Activated T-helper 1 cell treated with anti-CD3 and anti-CD28 coated beads, Interleukin-12 subunit alpha, Interleukin-12 subunit beta, Interleukin-2, Interleukin-4 antibody, amounts not matched to agents 30 ng/mL and 10 ng/mL and 1 ng/mL, durations not matched to agents 14 hours and 24 hours and 36 hours (primary cell): ENCODE measurements around the gene RABGGTA. TPM values are rescaled to one million over a fixed set of nuclear protein-coding genes. Genes with fewer than 3 reads are reported as not detected.

Experiments used
- DNase-seq: peaks from one replicate; pipeline ENCODE4 v3.0.0; 2021; ENCODE audit warnings: low spot score
- H3K27ac Mint-ChIP-seq: one replicate; pipeline ENCODE4 v1.8.0; 2021; ENCODE audit warnings: mild to moderate bottlenecking, mixed read lengths
- H3K27me3 Mint-ChIP-seq: one replicate; pipeline ENCODE4 v1.8.0; 2022; ENCODE audit warnings: mild to moderate bottlenecking, moderate library complexity, mixed read lengths; ENCODE audit not compliant: insufficient read depth
- H3K36me3 Mint-ChIP-seq: one replicate; pipeline ENCODE4 v1.8.0; 2021; ENCODE audit warnings: low read depth, mixed read lengths
- H3K4me1 Mint-ChIP-seq: one replicate; pipeline ENCODE4 v1.8.0; 2021; ENCODE audit warnings: low read depth, mixed read lengths
- H3K4me3 Mint-ChIP-seq: one replicate; pipeline ENCODE4 v1.8.0; 2021; ENCODE audit warnings: mild to moderate bottlenecking, moderate library complexity, mixed read lengths
- H3K9me3 Mint-ChIP-seq: one replicate; pipeline ENCODE4 v1.8.0; 2021; ENCODE audit warnings: mixed read lengths
- intact Hi-C: fragments of 100-400 bp; cut with micrococcal nuclease; formaldehyde crosslinking; loops from one replicate; pipeline ENCODE4 v1.15.1; 2024
- total RNA-seq: library from RNA; stranded (reverse); gene quantifications from 2 replicates; pipeline ENCODE4 v1.2.3, GENCODE V29; 2022

The RABGGTA gene
- total RNA-seq, 1 donor from 2014 or later = 52.2 TPM

DNA sequence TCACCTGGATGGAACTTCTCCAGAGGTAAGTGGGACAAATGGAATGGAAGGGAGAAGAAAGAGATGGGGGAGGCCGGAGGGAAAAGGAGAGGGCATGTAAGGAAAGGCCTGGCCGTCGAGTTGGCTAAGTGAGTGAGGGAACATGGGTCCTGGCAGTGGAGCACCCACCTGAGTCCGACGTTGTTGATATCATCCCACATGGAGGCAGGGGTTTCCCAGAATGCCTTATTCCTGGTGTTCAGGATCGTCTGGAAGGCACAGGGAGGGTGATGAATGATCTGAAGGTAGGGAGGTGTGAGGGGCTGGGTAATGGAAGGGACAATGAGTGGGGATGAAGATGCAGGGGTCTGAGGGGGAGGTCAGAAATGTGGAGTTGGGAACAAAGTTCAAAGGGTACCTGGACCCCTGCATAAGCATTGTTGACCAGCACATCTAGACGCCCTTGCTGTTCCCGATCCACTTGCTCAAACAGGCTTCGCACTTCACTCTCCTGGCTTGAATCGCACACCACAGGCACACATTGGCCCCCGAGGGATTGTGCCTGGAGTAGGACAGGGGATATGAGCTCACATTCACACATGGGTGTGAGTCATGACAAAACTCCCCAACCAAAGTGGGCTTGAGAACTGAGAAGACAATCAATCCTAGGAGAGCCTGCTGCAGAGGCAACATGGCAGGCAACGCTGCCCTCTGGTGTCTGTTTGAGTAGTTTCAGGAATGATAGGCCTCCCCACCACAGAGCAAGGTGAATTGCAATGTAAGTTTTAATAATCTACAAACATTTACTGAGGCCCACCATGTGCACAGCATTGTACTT is 25.2 kb upstream of the RABGGTA start:
- peaks cover 34% of the 10 kb centered on the region for H3K36me3 Mint-ChIP-seq
- H3K27me3 Mint-ChIP-seq = peaks cover 3% of the 10 kb centered on the region
- H3K4me1 Mint-ChIP-seq = peaks cover 44% of the 10 kb centered on the region
- H3K27ac Mint-ChIP-seq = peak overlapping the region; percentile 83
- DNase-seq = peak; percentile 66
- no peaks in the 10 kb centered on the region for H3K9me3 Mint-ChIP-seq
- intact Hi-C loops = loop anchor here (1.0 kb wide), 6 partner anchors 7 to 282 kb away; partner anchors contain the start of genes GMPR2, MDP1 and NEDD8
- no peak overlapping the region for H3K4me3 Mint-ChIP-seq

DNA sequence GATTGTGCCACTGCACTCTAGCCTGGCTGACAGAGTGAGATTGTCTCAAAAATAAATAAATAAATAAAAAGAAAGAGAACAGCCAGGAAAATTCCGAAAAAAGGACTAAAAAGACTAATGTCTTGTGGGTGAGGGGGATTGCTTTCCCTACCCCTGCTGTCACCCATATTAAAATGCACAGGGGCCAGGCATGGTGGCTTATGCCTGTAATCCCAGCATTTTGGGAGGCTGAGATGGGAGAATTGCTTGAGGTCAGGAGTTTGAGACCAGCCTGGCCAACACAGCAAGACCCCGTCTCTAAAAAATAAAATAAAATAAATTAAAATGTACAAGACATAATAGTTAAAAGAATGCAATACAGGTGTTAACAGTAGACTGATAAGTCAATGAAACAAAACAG is 22.1 kb upstream of the RABGGTA start:
- Mint-ChIP-seq H3K4me3 (no peak overlapping the region), H3K9me3 (no peaks in the 10 kb centered on the region), H3K4me1 (peaks cover 40% of the 10 kb centered on the region), H3K27me3 (peaks cover 5% of the 10 kb centered on the region), H3K27ac (no peak overlapping the region), H3K36me3 (peaks cover 41% of the 10 kb centered on the region)
- intact Hi-C loops = no loop called here
- DNase-seq = no peak

DNA sequence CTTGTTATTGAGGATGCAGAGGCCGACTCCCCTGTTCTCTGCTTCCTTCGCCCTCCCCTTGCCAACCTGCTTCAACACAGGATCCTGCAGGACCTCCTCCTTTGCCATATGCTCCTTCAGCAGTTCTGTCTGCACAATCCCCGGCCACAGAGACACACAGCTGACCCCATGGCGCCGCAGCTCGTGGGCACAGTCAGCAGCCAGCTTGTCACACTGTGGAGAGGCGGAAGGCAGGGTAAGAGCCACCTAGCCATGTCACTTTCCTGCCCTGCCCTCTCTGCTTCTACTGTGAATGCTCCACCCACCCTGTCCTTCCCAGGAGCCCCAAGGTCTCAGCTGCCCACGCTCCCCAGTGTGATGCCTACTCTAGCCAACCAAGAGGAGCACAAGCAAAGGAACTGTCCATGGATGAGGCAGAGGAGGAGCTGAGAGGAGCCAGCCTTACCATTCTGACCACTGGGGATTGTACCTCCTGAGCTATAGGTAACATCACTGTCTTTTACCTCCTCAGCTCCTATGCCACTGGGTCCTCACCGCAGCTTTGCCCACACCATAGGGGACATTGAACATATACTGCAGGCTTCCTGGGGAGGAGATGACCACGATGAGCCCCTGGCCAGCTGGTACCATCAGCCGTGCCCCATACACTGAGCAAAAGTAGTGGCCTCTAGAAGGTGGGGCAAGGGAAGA is 20.9 kb upstream of the RABGGTA start:
- Mint-ChIP-seq H3K4me1 (peaks cover 41% of the 10 kb centered on the region), H3K27me3 (peaks cover 8% of the 10 kb centered on the region), H3K27ac (no peak overlapping the region), H3K9me3 (no peaks in the 10 kb centered on the region), H3K36me3 (peaks cover 41% of the 10 kb centered on the region), H3K4me3 (no peak overlapping the region)
- intact Hi-C loops = no loop called here
- no peak for DNase-seq

DNA sequence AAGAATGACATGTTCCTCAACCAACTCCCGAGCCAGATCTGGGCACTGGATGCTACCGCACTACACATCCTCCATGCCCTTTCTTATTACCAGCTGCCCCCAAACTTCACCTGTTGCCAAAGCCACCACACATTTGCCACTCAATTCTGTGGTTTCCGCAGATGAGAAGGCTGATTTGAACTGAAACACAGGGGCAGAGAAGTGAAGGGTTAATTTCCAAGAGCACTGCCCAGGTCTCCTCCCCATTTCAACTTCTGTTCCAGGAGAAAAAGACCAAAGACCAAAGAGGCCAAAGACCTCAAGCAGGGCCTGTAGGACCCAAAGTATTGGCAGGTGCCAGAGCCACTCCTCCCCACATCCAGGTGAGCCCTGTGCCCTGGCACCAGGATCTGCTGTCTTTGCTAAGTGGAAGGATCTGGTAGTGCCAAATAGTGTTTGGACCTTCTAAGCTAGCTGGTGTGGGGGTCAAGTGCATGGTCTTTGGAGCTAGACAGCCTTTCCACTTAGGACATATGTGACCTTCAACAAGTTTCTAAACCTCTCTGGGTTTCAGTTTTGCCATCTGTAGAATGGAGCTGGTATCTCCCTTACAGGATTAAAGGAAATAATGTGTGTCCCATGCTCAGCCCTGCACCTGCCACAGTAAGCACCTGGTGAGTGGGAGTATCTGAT is 20.2 kb upstream of the RABGGTA start:
- Mint-ChIP-seq H3K36me3 (peaks cover 39% of the 10 kb centered on the region), H3K27ac (no peak overlapping the region), H3K27me3 (peaks cover 10% of the 10 kb centered on the region), H3K9me3 (no peaks in the 10 kb centered on the region), H3K4me3 (no peak overlapping the region), H3K4me1 (peaks cover 34% of the 10 kb centered on the region)
- intact Hi-C loops = no loop called here
- no peak for DNase-seq

- Mint-ChIP-seq H3K27me3 (peaks cover 13% of the 10 kb centered on the region), H3K36me3 (peaks cover 32% of the 10 kb centered on the region), H3K27ac (no peak overlapping the region), H3K4me1 (peaks cover 26% of the 10 kb centered on the region), H3K4me3 (no peak overlapping the region), H3K9me3 (no peaks in the 10 kb centered on the region)
- intact Hi-C loops = no loop called here
- DNase-seq = no peak
These were observed 19.3 kb upstream of the RABGGTA start for GRCh38 chr14:24290746-24291145.

DNA sequence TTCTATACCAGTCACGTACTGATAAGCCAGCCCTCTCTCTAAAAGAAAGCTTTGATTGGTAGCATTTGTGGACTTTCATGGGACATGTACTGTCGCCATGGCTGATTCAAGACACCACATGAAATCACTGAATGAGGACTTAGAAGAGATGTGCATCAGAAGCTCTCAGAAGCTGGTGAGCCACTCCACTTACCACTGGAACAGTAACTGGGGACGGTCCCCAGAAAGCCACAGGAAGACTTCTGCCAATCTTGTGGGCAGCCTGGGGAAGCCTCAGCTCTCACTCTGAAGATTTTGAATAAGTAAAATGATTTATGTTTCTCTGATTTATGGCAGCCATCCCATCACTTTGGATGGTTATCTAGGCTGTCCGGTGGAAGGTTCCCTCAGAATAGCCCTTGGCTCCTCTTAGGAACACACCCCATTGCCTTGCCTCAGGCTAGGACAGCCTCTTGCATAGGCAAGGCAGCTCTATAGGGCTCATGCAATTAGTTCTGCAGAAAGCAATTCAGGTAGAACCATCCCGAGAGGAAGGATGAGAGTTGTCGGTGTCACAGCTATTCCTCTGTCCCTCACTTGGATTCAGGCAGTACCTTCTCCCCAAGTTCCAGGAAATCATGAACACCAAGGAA is 18.4 kb upstream of the RABGGTA start:
- intact Hi-C loops = loop anchor here (1.0 to 2.0 kb wide), 4 partner anchors 8 to 47 kb away; partner anchors contain the start of gene TINF2
- Mint-ChIP-seq H3K27me3 (peaks cover 14% of the 10 kb centered on the region), H3K9me3 (no peaks in the 10 kb centered on the region), H3K4me1 (peaks cover 25% of the 10 kb centered on the region), H3K4me3 (no peak overlapping the region), H3K27ac (no peak overlapping the region), H3K36me3 (peaks cover 26% of the 10 kb centered on the region)
- DNase-seq = peak; percentile 44

DNA sequence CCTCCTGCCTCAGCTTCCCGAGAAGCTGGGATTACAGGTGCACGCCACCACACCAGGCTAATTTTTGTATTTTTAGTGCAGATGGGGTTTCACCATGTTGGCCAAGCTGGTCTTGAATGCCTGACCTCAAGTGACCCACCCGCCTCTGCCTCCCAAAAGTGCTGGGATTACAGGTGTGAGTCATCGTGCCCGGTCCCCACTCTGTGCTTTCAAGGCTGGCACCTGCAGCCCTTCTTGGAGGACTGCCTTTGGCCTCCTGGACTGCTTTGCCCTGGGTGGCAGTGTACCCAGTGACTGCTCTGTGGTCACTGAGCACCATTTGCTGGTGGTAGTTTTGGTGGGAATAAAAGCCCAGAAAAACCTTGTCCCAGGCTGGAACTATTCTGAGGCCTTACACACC is 15.6 kb upstream of the RABGGTA start:
- intact Hi-C loops = no loop called here
- Mint-ChIP-seq H3K9me3 (no peaks in the 10 kb centered on the region), H3K4me3 (no peak overlapping the region), H3K36me3 (peaks cover 13% of the 10 kb centered on the region), H3K27me3 (peaks cover 16% of the 10 kb centered on the region), H3K4me1 (peaks cover 25% of the 10 kb centered on the region), H3K27ac (no peak overlapping the region)
- no peak for DNase-seq

DNA sequence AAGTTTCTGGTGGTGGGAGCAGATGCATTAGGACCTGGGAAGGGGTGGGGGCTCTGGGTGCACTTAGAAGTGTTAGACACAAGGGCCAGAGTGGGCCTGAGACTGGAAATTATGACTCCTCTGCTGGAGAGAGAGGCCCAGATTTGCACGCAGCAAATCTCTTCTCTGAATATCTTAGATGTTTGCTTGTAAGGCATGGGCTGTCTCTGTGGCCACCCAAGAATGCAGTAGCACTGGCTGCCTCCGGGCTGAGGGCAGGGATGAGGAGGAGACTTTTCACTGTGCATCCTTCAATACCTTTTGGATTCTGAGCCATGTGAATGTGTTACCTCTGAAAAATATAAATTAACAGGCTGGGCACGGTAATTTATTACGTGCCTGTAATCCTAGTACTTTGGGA is 14.0 kb upstream of the RABGGTA start:
- Mint-ChIP-seq H3K4me3 (no peak overlapping the region), H3K4me1 (peaks cover 21% of the 10 kb centered on the region), H3K9me3 (no peaks in the 10 kb centered on the region), H3K27me3 (peaks cover 14% of the 10 kb centered on the region), H3K27ac (no peak overlapping the region), H3K36me3 (peaks cover 2% of the 10 kb centered on the region)
- intact Hi-C loops = no loop called here
- no peak for DNase-seq

DNA sequence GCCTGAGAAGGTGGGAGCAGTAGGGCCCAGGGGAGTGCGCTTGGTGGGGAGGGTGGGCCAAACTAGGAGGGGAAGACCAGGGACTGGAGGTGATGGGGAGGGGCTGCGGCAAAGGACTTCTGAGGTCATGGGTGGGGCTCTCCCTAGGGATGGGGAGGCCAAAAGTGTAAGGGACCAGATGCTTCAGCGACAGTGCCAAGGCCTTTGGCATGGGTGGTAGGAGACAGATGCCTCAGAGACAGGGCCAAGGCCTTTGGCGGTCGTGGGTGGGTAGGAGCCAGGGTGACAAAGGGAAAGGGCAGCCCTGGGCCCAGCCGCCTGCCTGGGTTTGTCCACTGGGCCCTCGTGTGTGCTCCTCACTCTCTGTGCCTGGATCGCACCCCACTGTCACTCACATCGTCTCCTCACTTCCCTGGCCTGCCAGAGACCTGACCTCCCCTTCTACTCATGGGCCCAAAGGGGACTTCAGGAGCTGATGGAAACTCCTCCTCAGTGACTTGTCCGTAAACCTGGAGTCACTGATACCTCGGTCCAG is 13.2 kb upstream of the RABGGTA start:
- peaks cover 21% of the 10 kb centered on the region for H3K4me1 Mint-ChIP-seq
- H3K27me3 Mint-ChIP-seq = peaks cover 14% of the 10 kb centered on the region
- no peak overlapping the region for H3K27ac Mint-ChIP-seq
- no peak overlapping the region for H3K4me3 Mint-ChIP-seq
- no peaks in the 10 kb centered on the region for H3K36me3 Mint-ChIP-seq
- DNase-seq = no peak
- intact Hi-C loops = no loop called here
- H3K9me3 Mint-ChIP-seq = no peaks in the 10 kb centered on the region

DNA sequence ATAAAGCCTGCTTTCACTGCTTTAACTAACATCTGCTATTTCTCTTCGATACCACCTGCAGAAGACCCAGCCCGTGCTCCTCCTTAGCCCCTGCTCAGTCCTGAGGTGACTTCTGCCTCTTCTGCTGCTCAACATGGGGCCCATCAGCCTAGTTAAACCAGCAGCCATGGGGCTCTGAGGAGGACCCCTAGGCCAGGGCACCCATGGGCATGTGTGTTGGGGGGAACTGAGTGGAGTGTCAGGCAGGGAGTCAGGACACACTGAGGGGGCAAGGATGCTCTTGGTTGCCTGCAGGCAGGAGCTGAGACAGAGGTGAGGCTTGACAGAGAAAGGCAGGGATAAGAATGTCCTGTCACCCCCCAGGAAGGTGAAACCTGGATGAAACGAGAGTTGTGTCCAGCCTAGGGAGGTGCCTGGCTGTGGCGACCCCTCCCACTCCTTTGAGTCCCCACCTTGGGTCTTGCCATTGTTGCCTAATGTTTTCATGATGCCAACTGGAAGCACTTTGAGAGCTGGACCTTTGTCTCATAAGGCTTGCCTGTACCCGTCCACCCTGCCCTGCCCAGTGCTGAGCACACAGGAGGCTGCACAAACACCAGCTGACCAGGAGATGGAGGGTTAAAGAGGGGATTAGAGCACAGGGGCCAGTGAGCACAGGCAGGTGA is 12.5 kb upstream of the RABGGTA start:
- intact Hi-C loops = no loop called here
- Mint-ChIP-seq H3K36me3 (no peaks in the 10 kb centered on the region), H3K9me3 (no peaks in the 10 kb centered on the region), H3K4me3 (no peak overlapping the region), H3K4me1 (peaks cover 24% of the 10 kb centered on the region), H3K27me3 (peaks cover 14% of the 10 kb centered on the region), H3K27ac (no peak overlapping the region)
- DNase-seq = no peak

DNA sequence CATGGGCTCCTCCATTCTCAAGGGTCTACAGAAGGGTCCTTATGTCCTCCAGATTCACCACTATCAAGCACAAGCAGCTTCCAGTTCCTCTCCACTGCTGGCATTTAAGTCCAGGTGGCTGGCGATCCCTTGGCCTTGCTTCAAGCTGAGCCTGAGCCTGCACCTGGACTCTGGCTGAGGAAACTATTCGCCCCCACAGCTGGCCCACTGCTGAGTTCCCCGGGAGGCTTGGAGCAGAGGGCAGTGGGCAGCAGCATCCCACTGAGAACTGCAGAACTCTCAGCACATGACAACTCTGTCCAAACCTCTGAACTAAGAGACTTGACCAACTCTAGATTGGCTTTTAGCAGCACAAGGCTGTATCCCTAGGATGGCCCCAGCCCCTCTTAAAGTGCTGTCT is 11.3 kb upstream of the RABGGTA start:
- no peaks in the 10 kb centered on the region for H3K9me3 Mint-ChIP-seq
- DNase-seq = no peak
- intact Hi-C loops = no loop called here

DNA sequence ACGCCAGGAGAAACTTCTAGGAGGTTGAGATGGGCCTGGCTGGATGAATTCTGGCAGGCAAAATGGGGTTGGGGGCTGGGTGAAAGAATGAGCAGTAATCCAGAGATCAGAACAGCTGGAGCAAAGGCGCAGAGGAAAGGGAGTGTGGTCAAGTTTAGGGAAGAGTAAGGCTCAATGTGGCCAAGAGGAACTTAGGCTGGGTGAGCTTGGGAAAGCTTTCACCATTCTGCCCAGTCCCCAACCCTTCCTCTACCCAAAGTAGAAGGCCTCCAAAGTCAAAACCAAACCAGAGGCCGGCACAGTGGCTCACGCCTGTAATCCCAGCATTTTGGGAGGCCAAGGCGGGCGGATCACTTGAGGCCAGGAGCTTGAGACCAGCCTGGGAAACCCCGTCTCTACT is 10.2 kb upstream of the RABGGTA start:
- H3K27ac Mint-ChIP-seq = no peak overlapping the region
- DNase-seq = no peak
- H3K36me3 Mint-ChIP-seq = peaks cover 6% of the 10 kb centered on the region
- intact Hi-C loops = no loop called here
- peaks cover 10% of the 10 kb centered on the region for H3K27me3 Mint-ChIP-seq
- H3K4me1 Mint-ChIP-seq = peaks cover 30% of the 10 kb centered on the region
- no peaks in the 10 kb centered on the region for H3K9me3 Mint-ChIP-seq
- no peak overlapping the region for H3K4me3 Mint-ChIP-seq

More for the DNA sequence above, 11.3 kb upstream of the RABGGTA start:
- H3K4me1 Mint-ChIP-seq = peaks cover 32% of the 10 kb centered on the region
- no peak overlapping the region for H3K4me3 Mint-ChIP-seq
- peaks cover 6% of the 10 kb centered on the region for H3K36me3 Mint-ChIP-seq
- no peak overlapping the region for H3K27ac Mint-ChIP-seq
- peaks cover 14% of the 10 kb centered on the region for H3K27me3 Mint-ChIP-seq
